GM06990 (cell line): ENCODE data around the gene TUT1.

ENCODE experiments used
- DNase-seq: peaks from one replicate; pipeline ENCODE4 v3.0.0-alpha.2; 2011; ENCODE audit not compliant: insufficient read length; ENCODE audit errors: extremely low read depth
- H3K27me3 ChIP-seq: replicated peaks from 2 replicates; pipeline ENCODE4 v1.6.0; 2011; ENCODE audit warnings: low read length; ENCODE audit not compliant: control insufficient read depth, insufficient read depth
- H3K36me3 ChIP-seq: 2 replicates; pipeline ENCODE4 v1.5.1; 2011; ENCODE audit warnings: low read length; ENCODE audit not compliant: control insufficient read depth, insufficient read depth
- H3K4me3 ChIP-seq: replicated peaks from 2 replicates; pipeline ENCODE4 v1.5.1; 2011; ENCODE audit warnings: low read depth, mild to moderate bottlenecking, control low read depth, low read length
- TF ChIP-seq, protein P1 (sequence below): IDR thresholded peaks from 2 replicates; pipeline ENCODE4 v1.5.1; 2011; ENCODE audit warnings: low read length, control low read depth, mild to moderate bottlenecking, inconsistent platforms; ENCODE audit not compliant: insufficient read depth, poor library complexity, severe bottlenecking

Gene TUT1

DNA sequence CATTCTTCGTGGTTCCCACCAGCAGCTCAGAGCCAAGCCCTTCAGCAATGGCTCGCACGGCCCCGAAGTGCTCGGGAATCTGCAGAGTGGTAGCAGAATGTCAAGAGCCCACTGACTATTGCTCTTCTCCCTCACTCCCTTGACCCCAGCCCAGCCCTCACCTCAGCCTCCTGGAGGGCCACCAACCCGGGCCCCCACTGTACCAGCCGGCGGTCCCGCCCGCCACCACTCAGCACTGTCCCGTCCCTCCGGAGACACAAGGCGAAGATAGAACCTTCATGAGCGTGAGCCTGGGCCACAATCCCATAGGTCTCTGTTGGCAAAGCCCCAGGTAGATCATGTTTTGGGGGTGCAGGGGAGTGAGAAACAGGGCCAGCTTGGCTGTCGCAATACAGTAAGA is 14.6 kb upstream of the TUT1 start:
- TF ChIP-seq, protein P1, sequence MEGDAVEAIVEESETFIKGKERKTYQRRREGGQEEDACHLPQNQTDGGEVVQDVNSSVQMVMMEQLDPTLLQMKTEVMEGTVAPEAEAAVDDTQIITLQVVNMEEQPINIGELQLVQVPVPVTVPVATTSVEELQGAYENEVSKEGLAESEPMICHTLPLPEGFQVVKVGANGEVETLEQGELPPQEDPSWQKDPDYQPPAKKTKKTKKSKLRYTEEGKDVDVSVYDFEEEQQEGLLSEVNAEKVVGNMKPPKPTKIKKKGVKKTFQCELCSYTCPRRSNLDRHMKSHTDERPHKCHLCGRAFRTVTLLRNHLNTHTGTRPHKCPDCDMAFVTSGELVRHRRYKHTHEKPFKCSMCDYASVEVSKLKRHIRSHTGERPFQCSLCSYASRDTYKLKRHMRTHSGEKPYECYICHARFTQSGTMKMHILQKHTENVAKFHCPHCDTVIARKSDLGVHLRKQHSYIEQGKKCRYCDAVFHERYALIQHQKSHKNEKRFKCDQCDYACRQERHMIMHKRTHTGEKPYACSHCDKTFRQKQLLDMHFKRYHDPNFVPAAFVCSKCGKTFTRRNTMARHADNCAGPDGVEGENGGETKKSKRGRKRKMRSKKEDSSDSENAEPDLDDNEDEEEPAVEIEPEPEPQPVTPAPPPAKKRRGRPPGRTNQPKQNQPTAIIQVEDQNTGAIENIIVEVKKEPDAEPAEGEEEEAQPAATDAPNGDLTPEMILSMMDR: no peak
- H3K27me3 ChIP-seq: no peaks in the 10 kb centered on the region
- H3K36me3 ChIP-seq: peaks cover 10% of the 10 kb centered on the region
- H3K4me3 ChIP-seq: no peak overlapping the region
- no peak for DNase-seq

DNA sequence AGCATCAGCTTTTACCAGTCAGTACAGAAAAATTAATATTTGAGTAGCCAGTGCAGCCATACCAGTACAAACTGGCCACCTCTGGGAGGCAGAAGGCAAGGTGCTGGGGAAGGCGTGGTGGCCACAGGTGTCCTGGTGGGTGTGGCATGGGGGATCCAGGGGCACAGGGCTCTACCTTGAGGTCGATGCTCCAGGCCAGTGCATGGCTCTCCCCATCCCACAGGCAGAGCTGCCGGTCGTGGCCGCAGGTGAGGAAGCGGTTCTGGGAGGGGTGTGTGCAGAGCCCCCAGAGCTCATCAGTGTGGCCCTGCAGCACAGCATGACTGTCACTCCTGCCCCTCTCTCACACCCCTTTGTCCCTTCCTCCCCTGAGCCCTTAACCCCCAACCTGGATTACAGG is 14.1 kb upstream of the TUT1 start:
- H3K36me3 ChIP-seq: peaks cover 10% of the 10 kb centered on the region

DNA sequence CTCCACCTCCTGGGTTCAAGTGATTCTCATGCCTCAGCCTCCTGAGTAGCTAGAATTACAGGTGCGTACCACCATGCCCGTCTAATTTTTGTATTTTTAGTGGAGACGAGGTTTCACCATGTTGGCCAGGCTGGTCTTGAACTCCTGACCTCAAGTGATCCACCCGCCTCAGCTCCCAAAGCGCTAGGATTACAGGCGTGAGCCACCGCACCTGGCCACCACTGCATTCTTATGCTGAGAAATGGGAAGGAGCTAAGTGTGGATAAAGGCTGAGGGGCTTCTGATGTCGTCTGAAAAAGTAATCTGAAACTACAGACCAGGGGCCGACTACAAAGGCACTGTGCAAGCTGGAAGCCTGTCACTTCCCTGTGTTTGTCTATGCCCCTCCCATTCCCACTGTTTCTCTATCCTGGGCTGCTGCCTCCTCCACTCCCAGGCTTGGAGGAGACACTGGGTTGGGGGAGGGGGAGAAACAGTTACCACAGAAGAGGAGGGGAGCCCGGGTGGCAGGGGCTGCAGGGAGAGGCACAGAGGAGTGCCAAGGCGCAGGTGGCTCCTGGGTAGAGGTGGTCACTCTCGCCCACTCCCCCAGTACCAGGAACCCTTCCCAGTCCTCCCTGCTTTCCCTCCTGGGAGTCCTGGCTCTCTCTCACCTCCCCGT is 13.3 kb upstream of the TUT1 start:
- DNase-seq: no peak

More for the DNA sequence above, 14.1 kb upstream of the TUT1 start:
- Histone ChIP-seq H3K27me3 (no peaks in the 10 kb centered on the region), H3K4me3 (no peak overlapping the region)
- DNase-seq: no peak
- TF ChIP-seq, protein P1: no peak

DNA sequence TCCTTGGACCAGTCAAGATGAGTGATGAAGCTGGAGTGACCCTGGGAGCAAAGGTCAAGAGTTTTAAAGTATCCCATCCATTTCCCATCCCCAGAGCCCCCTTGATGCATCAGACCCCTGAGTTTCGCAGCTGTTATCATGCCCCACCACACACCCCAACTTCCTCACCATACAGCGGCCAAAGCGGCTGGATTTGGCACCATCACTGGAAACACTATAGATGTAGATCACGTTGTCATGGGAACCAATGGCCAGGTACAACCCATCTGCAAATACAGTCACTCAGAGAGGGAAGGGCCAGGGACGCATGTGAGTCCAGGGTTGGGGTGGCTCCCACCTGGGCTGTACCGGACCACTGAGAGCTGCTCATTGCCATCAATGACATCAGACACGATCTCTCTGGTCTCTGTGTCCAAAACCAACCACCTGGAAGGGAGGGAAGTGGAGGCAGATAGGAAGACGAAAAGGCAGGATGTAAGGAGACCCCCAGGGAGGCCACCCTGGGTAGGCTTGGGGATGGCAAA is 12.5 kb upstream of the TUT1 start:
- TF ChIP-seq, protein P1: no peak
- Histone ChIP-seq H3K27me3 (no peaks in the 10 kb centered on the region), H3K4me3 (no peak overlapping the region), H3K36me3 (peaks cover 12% of the 10 kb centered on the region)
- no peak for DNase-seq

More for the DNA sequence above, 13.3 kb upstream of the TUT1 start:
- TF ChIP-seq, protein P1: no peak
- peaks cover 12% of the 10 kb centered on the region for H3K36me3 ChIP-seq
- no peak overlapping the region for H3K4me3 ChIP-seq
- H3K27me3 ChIP-seq: no peaks in the 10 kb centered on the region

DNA sequence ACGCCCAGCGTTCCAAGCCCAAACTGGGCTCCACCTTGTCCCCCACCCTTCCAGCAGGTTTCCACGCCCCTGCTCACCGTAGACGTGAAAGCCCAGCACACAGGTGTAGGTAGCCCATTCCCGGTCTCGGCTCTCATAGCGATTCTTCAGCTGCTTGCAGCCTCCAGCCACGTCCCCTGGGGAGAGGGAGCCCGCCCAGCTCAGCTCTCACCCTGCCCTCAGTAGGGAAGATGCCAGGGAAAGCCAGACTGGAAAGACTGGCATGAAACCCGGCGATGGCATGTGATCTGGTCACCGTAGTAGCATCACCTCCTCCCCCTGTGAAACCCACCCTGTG is 11.7 kb upstream of the TUT1 start:
- TF ChIP-seq, protein P1: no peak
- Histone ChIP-seq H3K36me3 (peaks cover 16% of the 10 kb centered on the region), H3K4me3 (no peak overlapping the region), H3K27me3 (no peaks in the 10 kb centered on the region)
- no peak for DNase-seq
